Small intestine (tissue), 7 donors: ENCODE results near the gene CCDC82. TPM values are rescaled to one million over a fixed set of nuclear protein-coding genes. Genes with fewer than 3 reads are reported as not detected.

Experiments used
- DNase-seq, 2 donors: peaks; one replicate each; pipeline versions ENCODE4 v3.0.0 to v3.0.0-alpha.2; 2013
- FAIRE-seq: peaks from 2 replicates; lab custom pipeline; 2012; peaks lifted over from hg19 to GRCh38; lab: Jason Lieb, UNC
- H3K27ac ChIP-seq, 3 donors: one replicate each; pipeline ENCODE4 v1.5.1; 2013; ENCODE audit warnings: low read length in 2 of 3, mild to moderate bottlenecking in 2 of 3, control low read depth in 1 of 3, inconsistent platforms in 1 of 3, low read depth in 1 of 3, moderate library complexity in 1 of 3
- H3K27me3 ChIP-seq, 3 donors: one replicate each; pipeline ENCODE4 v1.6.1; 2013; ENCODE audit warnings: low read length in 3 of 3, inconsistent platforms in 1 of 3; ENCODE audit not compliant: control insufficient read depth in 3 of 3, insufficient read depth in 3 of 3
- H3K36me3 ChIP-seq, 3 donors: one replicate each; pipeline ENCODE4 v1.6.1; 2013; ENCODE audit warnings: low read length in 3 of 3, inconsistent platforms in 1 of 3, low read depth in 1 of 3, mild to moderate bottlenecking in 1 of 3, moderate library complexity in 1 of 3; ENCODE audit not compliant: control insufficient read depth in 3 of 3, insufficient read depth in 2 of 3
- H3K4me1 ChIP-seq, 3 donors: one replicate each; pipeline ENCODE4 v1.6.1; 2013; ENCODE audit warnings: low read length in 2 of 3, inconsistent platforms in 1 of 3, low read depth in 1 of 3, mild to moderate bottlenecking in 1 of 3, moderate library complexity in 1 of 3; ENCODE audit not compliant: control insufficient read depth in 3 of 3, insufficient read depth in 2 of 3
- H3K4me3 ChIP-seq, 3 donors: one replicate each; pipeline ENCODE4 v1.5.1; 2013; ENCODE audit warnings: low read length in 3 of 3, control low read depth in 1 of 3, inconsistent platforms in 1 of 3, low read depth in 1 of 3, mild to moderate bottlenecking in 1 of 3, moderate library complexity in 1 of 3
- H3K9me3 ChIP-seq, 2 donors: one replicate each; pipeline ENCODE4 v1.6.1; 2013; ENCODE audit warnings: low read depth in 1 of 2, low read length in 1 of 2; ENCODE audit not compliant: control insufficient read depth in 2 of 2, insufficient read depth in 1 of 2
- WGBS, 3 donors: extraction: QIAGEN DNeasy Blood & Tissue Kit; methylation state at CpG; one replicate each; pipeline ENCODE4 v1.1.7; 2013; 5-methylcytosine and 5-hydroxymethylcytosine counted together
- polyA plus RNA-seq, 4 donors: library from polyadenylated mRNA; stranded (reverse) in 3 of 4; unstranded in 1 of 4; fragments of 200-250 nt in 3 of 4; fragments of 120-200 nt in 1 of 4; gene quantifications; one replicate each; pipeline versions ENCODE4 v1.2.1 to v1.2.3, GENCODE V29; 2013
- donor health status: healthy with polysubstance abuse.
- donor health status: control.
- donor health status: control.
- donor health status: Bipolar disorder and iron deficiency.
- donor health status: healthy.

The CCDC82 gene
- polyA plus RNA-seq, 4 donors: 10.3 to 22.9 (median 12.2) TPM

- FAIRE-seq (no peak), DNase-seq (peak; percentile 32 to 65)
- H3K4me1 ChIP-seq: peaks cover 7 to 44% (median 30%) of the 10 kb centered on the region in 3 donors
- H3K27me3 ChIP-seq: no peaks in the 10 kb centered on the region
- H3K9me3 ChIP-seq: no peaks in the 10 kb centered on the region
- 25 to 32% (median 26%) methylated on average over 13 of the region's 13 CpGs for WGBS, 3 donors
- peak overlapping the region in 2 of 3 donors; percentile 0 to 37 for H3K4me3 ChIP-seq
- peak overlapping the region; percentile 45 to 81 (median 57) for H3K27ac ChIP-seq
- no peaks in the 10 kb centered on the region for H3K36me3 ChIP-seq
Observed at GRCh38 chr11:96338910-96339705, 50.6 kb downstream of the CCDC82 start.

- 45 to 50% (median 48%) methylated on average over 6 of the region's 6 CpGs for WGBS, 3 donors
- Histone ChIP-seq H3K4me1 (peaks cover 7 to 48% (median 31%) of the 10 kb centered on the region in 3 donors), H3K27ac (peak overlapping the region in 2 of 3 donors; percentile 29 to 54), H3K36me3 (no peaks in the 10 kb centered on the region), H3K4me3 (peak overlapping the region in 1 of 3 donors; percentile 22), H3K9me3 (no peaks in the 10 kb centered on the region), H3K27me3 (no peaks in the 10 kb centered on the region)
- DNase-seq: peak; percentile 55 to 68
- no peak for FAIRE-seq
Observed at GRCh38 chr11:96337541-96338431, 51.9 kb downstream of the CCDC82 start.

- Histone ChIP-seq H3K27me3 (no peaks in the 10 kb centered on the region), H3K9me3 (no peaks in the 10 kb centered on the region), H3K27ac (no peak overlapping the region), H3K36me3 (peaks cover 0 to 2% (median 0%) of the 10 kb centered on the region in 3 donors), H3K4me1 (peaks cover 8 to 50% (median 39%) of the 10 kb centered on the region in 3 donors), H3K4me3 (no peak overlapping the region)
- 75 to 93% (median 91%) methylated on average over 4 of the region's 4 CpGs for WGBS, 3 donors
- FAIRE-seq: no peak
- peak; percentile 7 to 29 for DNase-seq
Observed at GRCh38 chr11:96335388-96335787, 54.3 kb downstream of the CCDC82 start.

GRCh38 chr11:96334219-96334618 is 55.5 kb downstream of the CCDC82 start:
- FAIRE-seq: no peak
- DNase-seq: no peak
- Histone ChIP-seq H3K27me3 (no peaks in the 10 kb centered on the region), H3K4me1 (peaks cover 4 to 44% (median 36%) of the 10 kb centered on the region in 3 donors), H3K9me3 (no peaks in the 10 kb centered on the region), H3K4me3 (no peak overlapping the region), H3K36me3 (peaks cover 0 to 2% (median 0%) of the 10 kb centered on the region in 3 donors), H3K27ac (no peak overlapping the region)
- 91 to 95% (median 92%) methylated on average over 4 of the region's 4 CpGs for WGBS, 3 donors

- Histone ChIP-seq H3K4me3 (no peak overlapping the region), H3K27ac (peak overlapping the region in 1 of 3 donors; percentile 49), H3K27me3 (no peaks in the 10 kb centered on the region), H3K36me3 (peaks cover 0 to 2% (median 0%) of the 10 kb centered on the region in 3 donors), H3K9me3 (no peaks in the 10 kb centered on the region), H3K4me1 (peaks cover 4 to 37% (median 35%) of the 10 kb centered on the region in 3 donors)
- 79 to 93% (median 84%) methylated on average over 4 of the region's 4 CpGs for WGBS, 3 donors
- FAIRE-seq (no peak), DNase-seq (no peak)
Observed at GRCh38 chr11:96333191-96333719, 56.5 kb downstream of the CCDC82 start.

- Histone ChIP-seq H3K27ac (peak overlapping the region in 2 of 3 donors; percentile 48 to 49), H3K27me3 (no peaks in the 10 kb centered on the region), H3K4me1 (peaks cover 4 to 28% (median 28%) of the 10 kb centered on the region in 3 donors), H3K9me3 (no peaks in the 10 kb centered on the region), H3K4me3 (no peak overlapping the region), H3K36me3 (peaks cover 0 to 2% (median 0%) of the 10 kb centered on the region in 3 donors)
- DNase-seq: peak; percentile 63 to 70
- WGBS, 3 donors: 26 to 53% (median 35%) methylated on average over 8 of the region's 8 CpGs
- no peak for FAIRE-seq
Observed at GRCh38 chr11:96332126-96332771, 57.5 kb downstream of the CCDC82 start.

- DNase-seq (no peak), FAIRE-seq (no peak)
- peaks cover 4 to 28% (median 25%) of the 10 kb centered on the region in 3 donors for H3K4me1 ChIP-seq
- peaks cover 0 to 2% (median 0%) of the 10 kb centered on the region in 3 donors for H3K36me3 ChIP-seq
- peak overlapping the region in 1 of 3 donors; percentile 49 for H3K27ac ChIP-seq
- H3K4me3 ChIP-seq: no peak overlapping the region
- 89 to 95% (median 90%) methylated on average over 7 of the region's 7 CpGs for WGBS, 3 donors
- no peaks in the 10 kb centered on the region for H3K27me3 ChIP-seq
- no peaks in the 10 kb centered on the region for H3K9me3 ChIP-seq
Observed at GRCh38 chr11:96331699-96332116, 58.0 kb downstream of the CCDC82 start.
